ENCODE results near the gene MRPL10.

The MRPL10 gene

DNA sequence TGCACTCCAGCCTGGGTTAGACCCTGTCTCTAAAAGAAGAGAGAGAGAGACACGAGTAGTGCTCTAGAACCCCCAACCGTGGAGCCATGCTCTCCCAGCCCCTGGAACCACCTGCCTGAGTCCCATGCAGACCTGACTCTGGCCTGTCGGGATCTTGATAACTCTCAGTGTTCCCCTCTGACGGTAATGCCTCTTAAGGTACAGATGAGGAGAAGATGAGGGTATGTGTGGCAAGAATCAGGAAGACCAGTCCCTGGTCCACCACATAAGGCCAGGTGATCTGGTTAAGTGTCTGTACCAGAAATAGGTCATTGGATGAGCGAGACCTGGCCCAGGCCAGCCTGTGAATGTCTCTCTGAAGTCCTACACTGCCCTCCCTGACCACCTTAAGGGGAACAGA, 28.1 kb downstream of the MRPL10 start:
- TF ChIP-seq POLR2AphosphoS5 (IDR thresholded peaks at IDR 0.05; ENCODE audit: low read depth), result no peak
- TF ChIP-seq SPI1 (IDR thresholded peaks at IDR 0.05; ENCODE audit: borderline replicate concordance, low read depth), result no peak
- TF ChIP-seq REST (IDR thresholded peaks at IDR 0.05; ENCODE audit: insufficient replicate concordance, low read depth), result no peak
- TF ChIP-seq GABPA (IDR thresholded peaks at IDR 0.05; ENCODE audit: low read depth), result no peak
- no peak for TF ChIP-seq CTCF (IDR thresholded peaks at IDR 0.05; ENCODE audit: insufficient read depth, low read length)
- Histone ChIP-seq H3K4me3 (replicated peaks; ENCODE audit: insufficient read depth, low read length) (no peak overlapping the region), H3K27ac (replicated peaks) (no peak overlapping the region), H3K27me3 (ENCODE audit: insufficient read depth, poor library complexity, severe bottlenecking) (no peaks in the 10 kb centered on the region)
- no peak for DNase-seq (ENCODE audit: low read depth in 1 of 2, low spot score in 1 of 2)

- no peak overlapping the region for H3K27ac ChIP-seq (replicated peaks)
- TF ChIP-seq SPI1 (IDR thresholded peaks at IDR 0.05; ENCODE audit: borderline replicate concordance, low read depth), result no peak
- TF ChIP-seq GABPA (IDR thresholded peaks at IDR 0.05; ENCODE audit: low read depth), result no peak
- TF ChIP-seq POLR2AphosphoS5 (IDR thresholded peaks at IDR 0.05; ENCODE audit: low read depth), result no peak
- TF ChIP-seq REST (IDR thresholded peaks at IDR 0.05; ENCODE audit: insufficient replicate concordance, low read depth), result no peak
- TF ChIP-seq CTCF (IDR thresholded peaks at IDR 0.05; ENCODE audit: insufficient read depth, low read length), result peak; percentile 66
- no peaks in the 10 kb centered on the region for H3K27me3 ChIP-seq (ENCODE audit: insufficient read depth, poor library complexity, severe bottlenecking)
- DNase-seq (ENCODE audit: low read depth in 1 of 2, low spot score in 1 of 2), result peak in 1 of 2 experiments; percentile 51
- no peak overlapping the region for H3K4me3 ChIP-seq (replicated peaks; ENCODE audit: insufficient read depth, low read length)
Observed at GRCh38 chr17:47802341-47803022, 28.9 kb downstream of the MRPL10 start.

- Histone ChIP-seq H3K27me3 (ENCODE audit: insufficient read depth, poor library complexity, severe bottlenecking) (no peaks in the 10 kb centered on the region), H3K4me3 (replicated peaks; ENCODE audit: insufficient read depth, low read length) (no peak overlapping the region), H3K27ac (replicated peaks) (no peak overlapping the region)
- TF ChIP-seq CTCF (IDR thresholded peaks at IDR 0.05; ENCODE audit: insufficient read depth, low read length) (no peak), POLR2AphosphoS5 (IDR thresholded peaks at IDR 0.05; ENCODE audit: low read depth) (no peak), SPI1 (IDR thresholded peaks at IDR 0.05; ENCODE audit: borderline replicate concordance, low read depth) (no peak), GABPA (IDR thresholded peaks at IDR 0.05; ENCODE audit: low read depth) (no peak), REST (IDR thresholded peaks at IDR 0.05; ENCODE audit: insufficient replicate concordance, low read depth) (no peak)
- DNase-seq (ENCODE audit: low read depth in 1 of 2, low spot score in 1 of 2), result no peak
Observed at GRCh38 chr17:47801906-47802305, 29.4 kb downstream of the MRPL10 start.
